Jurkat, Clone E6-1 (cell line): ENCODE results near the gene RAB11A.
"Not testable (repeated sequence)": the region's sequence is repeated elsewhere in the genome, so short reads cannot be mapped to it uniquely, and the experiment has no call there.

Source experiments
- DNase-seq: peaks from one replicate; pipeline ENCODE4 v3.0.0-alpha.2; 2011; ENCODE audit warnings: low read depth, low spot score
- H3K4me3 ChIP-seq: 2 replicates; pipeline ENCODE4 v1.5.1; 2011; ENCODE audit warnings: mild to moderate bottlenecking, low read length, control low read depth, moderate library complexity

RAB11A gene

GRCh38 chr15:65839985-65840384 lies 29.3 kb upstream of the RAB11A start:
- no peak for DNase-seq
- H3K4me3 ChIP-seq, result no peak overlapping the region

GRCh38 chr15:65841121-65841930 lies 28.0 kb upstream of the RAB11A start:
- DNase-seq, result no peak
- H3K4me3 ChIP-seq, result no peak overlapping the region

- H3K4me3 ChIP-seq, result no peak overlapping the region
- DNase-seq, result no peak
Observed at GRCh38 chr15:65845826-65846519, 23.3 kb upstream of the RAB11A start.

GRCh38 chr15:65847989-65848388 lies 21.3 kb upstream of the RAB11A start:
- DNase-seq, result no peak
- H3K4me3 ChIP-seq, result no peak overlapping the region

- H3K4me3 ChIP-seq, result no peak overlapping the region
Observed at GRCh38 chr15:65851981-65852380, 17.3 kb upstream of the RAB11A start.

GRCh38 chr15:65856821-65857455 lies 12.4 kb upstream of the RAB11A start:
- peak; percentile 65 for DNase-seq
- H3K4me3 ChIP-seq, result no peak overlapping the region

More at GRCh38 chr15:65851981-65852380, 17.3 kb upstream of the RAB11A start:
- no peak for DNase-seq

- no peak for DNase-seq
- no peak overlapping the region for H3K4me3 ChIP-seq
Observed at GRCh38 chr15:65857718-65858402, 11.4 kb upstream of the RAB11A start.

GRCh38 chr15:65862682-65863081 lies 6.6 kb upstream of the RAB11A start:
- peak; percentile 75 for DNase-seq

GRCh38 chr15:65863106-65863505 lies 6.2 kb upstream of the RAB11A start:
- DNase-seq, result no peak
- H3K4me3 ChIP-seq, result no peak overlapping the region

More at GRCh38 chr15:65862682-65863081, 6.6 kb upstream of the RAB11A start:
- no peak overlapping the region for H3K4me3 ChIP-seq

GRCh38 chr15:65867244-65867643 lies 2.0 kb upstream of the RAB11A start:
- H3K4me3 ChIP-seq, result no peak overlapping the region
- DNase-seq, result no peak

GRCh38 chr15:65867933-65868332 lies 1.4 kb upstream of the RAB11A start:
- not testable (repeated sequence) for H3K4me3 ChIP-seq, DNase-seq

GRCh38 chr15:65868546-65869125 lies 655 bp upstream of the RAB11A start:
- H3K4me3 ChIP-seq, result peak overlapping the region; percentile 76
- no peak for DNase-seq

GRCh38 chr15:65869954-65870871 lies 922 bp downstream of the RAB11A start:
- DNase-seq, result no peak
- H3K4me3 ChIP-seq, result peak overlapping the region; percentile 76

- peak overlapping the region; percentile 76 for H3K4me3 ChIP-seq
- peak; percentile 60 for DNase-seq
Observed at GRCh38 chr15:65870889-65871533, 1.7 kb downstream of the RAB11A start.

GRCh38 chr15:65871886-65872285 lies 2.6 kb downstream of the RAB11A start:
- not testable (repeated sequence) for H3K4me3 ChIP-seq, DNase-seq

- H3K4me3 ChIP-seq, result not testable (repeated sequence)
Observed at GRCh38 chr15:65872596-65872995, 3.3 kb downstream of the RAB11A start.

GRCh38 chr15:65873256-65873655 lies 4.0 kb downstream of the RAB11A start:
- H3K4me3 ChIP-seq, result no peak overlapping the region
- DNase-seq, result no peak

More at GRCh38 chr15:65872596-65872995, 3.3 kb downstream of the RAB11A start:
- not testable (repeated sequence) for DNase-seq

- DNase-seq, result no peak
- H3K4me3 ChIP-seq, result no peak overlapping the region
Observed at GRCh38 chr15:65875458-65875857, 6.2 kb downstream of the RAB11A start.
